Neural progenitor cell (in vitro differentiated cells): ENCODE measurements around the gene CACNG5.
A peak's percentile ranks its signal among the peaks of the same experiment; 100 is the strongest.

Experiments used
- EZH2phosphoT487 ChIP-seq: fragments of 200-600 bp; sonication (generic); IDR thresholded peaks from 2 replicates; pipeline ENCODE4 v1.6.1; 2017; ENCODE audit warnings: antibody characterized with exemption
- TF ChIP-seq, protein P1 (sequence below): fragments of 200-600 bp; sonication (generic); IDR thresholded peaks from 2 replicates; pipeline ENCODE4 v1.5.1; 2017; ENCODE audit warnings: antibody characterized with exemption, mild to moderate bottlenecking

DNA sequence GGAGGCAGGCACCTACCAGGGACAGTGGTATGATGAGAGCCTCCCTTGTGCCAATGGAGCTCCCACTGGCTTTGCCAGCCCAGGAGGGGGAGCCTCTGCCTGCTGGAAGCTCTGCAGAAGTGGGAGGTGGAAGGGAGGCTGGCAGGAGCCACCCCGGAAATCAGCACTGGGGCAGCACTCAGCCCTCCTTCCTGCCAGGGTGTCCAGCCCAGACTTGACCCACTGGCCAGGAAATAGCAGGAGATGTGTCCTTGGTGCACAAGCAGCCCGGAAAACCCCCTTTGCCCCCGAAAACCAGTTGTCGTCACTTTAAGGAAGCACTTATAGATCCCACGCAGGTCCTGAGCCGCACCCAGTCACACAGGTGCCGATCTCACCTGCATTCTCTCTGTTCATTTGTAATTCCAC lies 80.3 kb downstream of the CACNG5 start:
- TF ChIP-seq, protein P1, sequence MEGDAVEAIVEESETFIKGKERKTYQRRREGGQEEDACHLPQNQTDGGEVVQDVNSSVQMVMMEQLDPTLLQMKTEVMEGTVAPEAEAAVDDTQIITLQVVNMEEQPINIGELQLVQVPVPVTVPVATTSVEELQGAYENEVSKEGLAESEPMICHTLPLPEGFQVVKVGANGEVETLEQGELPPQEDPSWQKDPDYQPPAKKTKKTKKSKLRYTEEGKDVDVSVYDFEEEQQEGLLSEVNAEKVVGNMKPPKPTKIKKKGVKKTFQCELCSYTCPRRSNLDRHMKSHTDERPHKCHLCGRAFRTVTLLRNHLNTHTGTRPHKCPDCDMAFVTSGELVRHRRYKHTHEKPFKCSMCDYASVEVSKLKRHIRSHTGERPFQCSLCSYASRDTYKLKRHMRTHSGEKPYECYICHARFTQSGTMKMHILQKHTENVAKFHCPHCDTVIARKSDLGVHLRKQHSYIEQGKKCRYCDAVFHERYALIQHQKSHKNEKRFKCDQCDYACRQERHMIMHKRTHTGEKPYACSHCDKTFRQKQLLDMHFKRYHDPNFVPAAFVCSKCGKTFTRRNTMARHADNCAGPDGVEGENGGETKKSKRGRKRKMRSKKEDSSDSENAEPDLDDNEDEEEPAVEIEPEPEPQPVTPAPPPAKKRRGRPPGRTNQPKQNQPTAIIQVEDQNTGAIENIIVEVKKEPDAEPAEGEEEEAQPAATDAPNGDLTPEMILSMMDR = peak; percentile 36
- TF ChIP-seq EZH2phosphoT487 = no peak
